HG03139 (cell line): ENCODE measurements around the gene ZNF165.
"Not testable (repeated sequence)": the region's sequence is repeated elsewhere in the genome, so short reads cannot be mapped to it uniquely, and the experiment has no call there.

Source experiments
- ATAC-seq: cut with Tn5 transposase; IDR thresholded peaks from one replicate; pipeline ENCODE4 v1.9.1; 2021; ENCODE audit not compliant: unreplicated experiment

Gene ZNF165

DNA sequence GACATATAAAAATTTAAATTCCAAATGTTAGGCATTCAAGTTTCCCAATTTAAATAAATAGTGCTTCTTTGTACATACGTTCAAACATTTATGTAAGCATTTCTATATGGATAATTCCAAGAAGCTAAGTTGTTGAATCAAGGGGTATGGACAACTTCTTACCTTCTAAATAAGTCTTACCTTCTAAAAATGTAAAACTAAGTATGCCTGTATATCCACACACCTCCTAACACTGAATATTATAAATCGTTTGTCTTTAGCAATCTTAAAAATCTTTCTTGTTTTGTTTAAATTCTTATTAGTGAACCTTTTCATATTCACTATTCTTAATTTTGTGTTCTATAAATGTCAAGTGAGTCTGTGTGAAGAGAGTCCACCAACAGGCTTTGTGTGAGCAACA is 41.5 kb downstream of the ZNF165 start:
- no peak for ATAC-seq

DNA sequence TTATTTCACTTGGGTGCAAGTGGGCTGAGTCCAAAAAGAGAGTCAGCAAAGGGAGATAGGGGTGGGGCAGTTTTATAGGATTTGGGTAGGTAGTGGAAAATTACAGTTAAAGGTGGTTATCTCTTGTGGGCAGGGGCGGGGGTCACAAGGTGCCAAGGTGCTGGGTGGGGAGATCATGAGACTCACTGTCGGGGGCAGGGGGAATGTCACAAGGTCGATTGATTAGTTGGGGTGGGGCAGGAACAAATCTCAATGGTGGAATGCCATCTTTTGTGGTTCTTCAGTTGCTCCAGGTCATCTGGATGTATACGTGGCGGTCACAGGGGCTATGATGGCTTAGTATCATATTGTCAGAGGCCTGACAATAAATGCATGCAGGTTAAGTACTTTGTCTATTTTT is 41.9 kb downstream of the ZNF165 start:
- ATAC-seq = not testable (repeated sequence)

DNA sequence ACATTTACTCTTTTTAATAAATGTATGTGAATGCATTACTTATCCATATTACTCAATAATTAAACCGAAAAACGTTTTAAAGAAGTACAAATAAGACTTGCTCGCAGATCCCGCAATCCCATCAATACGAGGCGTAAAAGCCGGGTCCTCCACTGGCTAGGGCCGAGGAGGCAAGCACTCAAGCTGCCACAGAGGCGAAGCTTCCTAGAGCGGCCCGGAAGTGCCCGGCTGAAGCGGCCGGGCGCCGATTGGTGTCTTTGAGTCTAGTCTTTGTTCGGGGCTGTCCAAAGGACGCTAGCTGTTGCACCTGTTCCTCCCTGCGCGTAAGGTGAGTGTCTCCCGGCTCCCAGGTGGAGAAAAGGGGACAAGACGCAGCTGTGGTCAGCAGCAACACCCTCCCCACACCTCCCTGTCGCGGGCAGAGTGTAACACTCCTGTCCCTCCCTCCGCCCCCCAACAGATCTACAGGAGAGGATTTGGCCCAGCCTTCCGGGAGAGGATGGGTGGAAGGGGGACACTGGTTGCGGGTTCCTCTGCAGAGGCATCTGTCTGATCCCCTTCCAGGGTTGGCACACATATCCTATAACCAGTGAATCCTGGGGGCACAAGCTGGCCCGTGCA is 44.1 kb downstream of the ZNF165 start, which contains the start of gene ZSCAN16:
Gene ZSCAN16, plus strand, starts transcription at position 260 of the 621 bp plus-strand sequence. CDS start 835 bp downstream, outside the sequence.
- ATAC-seq = peak; percentile 94

DNA sequence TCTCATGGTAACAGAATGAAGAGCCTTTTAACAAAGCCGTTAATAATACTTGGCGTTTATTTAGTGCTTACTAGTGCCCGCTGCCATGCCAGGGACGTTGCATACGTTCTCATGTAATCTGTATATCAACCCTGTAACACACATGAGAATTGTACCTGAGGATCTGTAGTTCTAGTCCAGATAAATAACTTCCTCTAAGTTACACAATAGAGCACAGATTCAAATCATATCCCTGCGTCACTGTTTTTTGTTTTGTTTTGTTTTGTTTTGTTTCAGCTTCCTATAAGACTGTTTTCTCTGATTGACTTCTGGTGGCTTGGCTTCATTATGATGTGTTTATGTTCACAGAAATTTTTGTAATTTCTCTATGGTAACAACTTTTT is 44.6 kb downstream of the ZNF165 start:
- no peak for ATAC-seq

DNA sequence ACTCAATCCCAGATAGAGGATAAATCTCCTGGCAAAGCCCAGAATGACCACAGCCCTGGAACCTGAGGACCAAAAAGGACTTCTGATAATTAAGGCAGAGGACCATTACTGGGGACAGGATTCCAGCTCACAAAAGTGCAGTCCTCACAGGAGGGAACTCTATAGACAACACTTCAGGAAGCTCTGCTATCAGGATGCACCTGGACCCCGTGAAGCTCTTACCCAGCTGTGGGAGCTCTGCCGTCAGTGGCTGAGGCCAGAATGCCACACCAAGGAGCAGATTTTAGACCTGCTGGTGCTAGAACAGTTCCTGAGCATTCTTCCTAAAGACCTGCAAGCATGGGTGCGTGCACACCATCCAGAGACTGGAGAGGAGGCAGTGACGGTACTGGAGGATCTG is 45.0 kb downstream of the ZNF165 start:
- ATAC-seq = no peak

DNA sequence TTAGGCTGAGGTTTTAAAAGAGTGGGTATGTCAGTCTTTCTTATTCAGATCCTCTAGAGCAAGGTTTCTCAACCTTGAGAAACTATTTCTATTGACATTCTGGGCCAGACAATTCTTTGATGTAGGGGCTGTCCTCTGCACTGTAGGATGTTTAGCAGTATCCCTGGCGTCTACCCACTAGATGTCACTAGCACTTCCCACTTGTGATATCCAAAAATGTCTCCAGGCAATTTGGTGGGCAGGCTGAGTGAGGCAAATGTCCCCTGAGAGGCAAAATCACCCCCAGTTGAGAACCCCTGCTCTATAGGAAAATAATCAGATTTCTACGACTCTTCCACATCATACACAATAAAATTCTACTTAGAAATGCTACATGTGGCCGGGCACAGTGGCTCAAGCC is 53.6 kb downstream of the ZNF165 start:
- ATAC-seq = no peak

DNA sequence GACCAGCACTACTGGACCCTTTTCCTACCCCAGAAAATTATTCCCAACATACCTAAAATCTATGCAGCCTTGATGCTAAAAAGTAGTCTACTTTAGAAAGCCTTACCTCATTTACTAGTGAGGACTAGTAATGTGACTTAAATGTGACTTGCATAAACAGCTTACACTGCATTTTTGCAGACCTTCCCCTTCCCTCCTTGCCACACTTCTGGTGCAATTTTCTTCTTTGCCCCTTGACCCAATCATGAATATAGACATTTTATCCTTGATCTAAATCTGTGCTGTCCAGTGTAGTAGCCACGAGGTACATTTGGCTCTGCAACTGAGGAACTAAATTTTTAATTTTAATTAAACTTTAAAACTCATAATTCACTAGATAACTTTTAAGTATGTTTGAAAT is 54.3 kb downstream of the ZNF165 start:
- ATAC-seq = no peak

DNA sequence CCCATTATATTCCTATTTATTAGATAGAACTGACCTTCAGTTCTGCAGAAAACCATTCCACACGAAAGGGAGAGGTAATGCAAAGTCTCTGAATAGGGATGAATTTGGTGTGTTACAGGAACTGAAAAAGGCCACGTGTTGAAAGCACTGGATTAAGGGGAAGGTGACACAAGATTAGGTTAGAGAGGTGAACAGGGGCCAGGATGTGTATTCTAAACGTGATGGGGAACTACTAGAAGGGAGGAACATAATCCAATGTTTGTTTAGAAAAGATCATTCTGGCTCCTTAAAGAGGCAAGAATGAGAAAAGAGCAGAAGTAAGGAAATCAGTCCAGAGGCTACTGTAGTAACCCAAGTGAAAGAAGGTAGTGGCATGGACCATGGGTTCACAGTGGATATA is 55.0 kb downstream of the ZNF165 start:
- no peak for ATAC-seq

DNA sequence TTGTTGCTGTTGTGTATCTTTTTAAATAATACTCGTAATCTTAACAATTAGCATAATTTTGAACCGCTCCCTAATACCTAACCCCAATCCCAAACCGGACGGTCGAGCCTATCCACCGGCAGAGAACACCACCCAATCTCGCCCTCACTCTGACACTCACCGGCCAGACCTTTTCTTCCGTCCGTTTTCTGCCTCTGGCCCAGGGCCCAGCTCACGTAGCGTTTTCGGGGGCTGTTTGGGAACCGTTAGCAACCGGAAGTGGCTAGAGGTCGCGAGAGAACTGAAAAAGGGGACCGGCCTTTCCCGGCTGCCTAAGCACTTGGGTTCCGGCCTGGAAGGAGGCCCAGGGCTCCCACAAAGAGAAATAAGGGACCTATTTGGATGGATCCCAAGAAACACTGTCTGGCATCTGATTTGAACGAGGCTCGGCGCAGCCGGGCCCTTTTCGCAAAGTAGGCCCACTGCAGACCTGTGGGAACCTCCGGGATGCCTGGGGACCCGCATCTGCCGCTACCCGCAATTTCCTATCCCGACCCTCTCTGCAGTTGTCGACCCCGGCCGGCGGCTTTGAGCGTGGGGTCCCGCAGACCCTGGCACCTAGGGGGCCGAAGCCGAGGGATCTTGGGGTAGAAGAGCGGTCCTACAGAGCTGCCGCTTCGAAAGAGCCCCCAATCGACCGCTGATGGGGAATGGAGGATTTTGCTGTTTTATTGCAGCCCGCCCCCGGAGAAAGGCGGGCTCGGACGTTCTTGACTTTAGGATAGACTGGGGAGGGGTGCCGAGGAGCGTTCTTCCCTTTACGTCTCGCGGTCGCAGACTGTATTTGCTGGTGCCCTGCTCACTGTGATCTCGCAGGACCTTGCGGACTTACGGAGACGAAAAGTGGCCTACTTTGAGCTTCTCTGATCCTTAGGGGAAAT is 56.5 kb downstream of the ZNF165 start:
- peak; percentile 54 for ATAC-seq

DNA sequence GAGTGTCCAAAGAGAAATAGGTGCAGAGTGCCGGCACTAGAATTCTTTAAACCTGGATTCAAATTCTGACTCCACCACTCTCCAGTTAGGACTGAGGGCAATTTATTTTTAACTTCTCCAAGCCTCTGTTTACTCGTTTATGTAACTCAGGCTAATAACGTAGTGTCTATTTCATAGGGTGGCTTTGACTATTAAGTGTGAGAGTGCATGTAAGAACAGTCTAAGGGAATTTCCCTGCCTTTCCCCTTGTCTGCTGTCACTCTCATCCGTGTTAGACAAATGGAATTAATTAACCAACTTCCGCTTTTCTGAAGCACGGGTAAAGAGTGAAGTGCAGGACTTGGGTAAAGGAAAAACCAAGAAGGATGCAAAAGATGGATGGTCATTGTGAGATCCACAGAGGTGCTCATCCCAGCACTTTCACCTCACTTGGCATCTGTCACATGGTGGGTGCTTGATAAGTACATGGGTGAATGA is 57.2 kb downstream of the ZNF165 start:
- ATAC-seq = no peak
